ENCODE measurements around the gene LPCAT2. TPM values are rescaled to one million over a fixed set of nuclear protein-coding genes. Genes with fewer than 3 reads are reported as not detected.
A peak's percentile ranks its signal among the peaks of the same experiment; 100 is the strongest.

The LPCAT2 gene, protein sequence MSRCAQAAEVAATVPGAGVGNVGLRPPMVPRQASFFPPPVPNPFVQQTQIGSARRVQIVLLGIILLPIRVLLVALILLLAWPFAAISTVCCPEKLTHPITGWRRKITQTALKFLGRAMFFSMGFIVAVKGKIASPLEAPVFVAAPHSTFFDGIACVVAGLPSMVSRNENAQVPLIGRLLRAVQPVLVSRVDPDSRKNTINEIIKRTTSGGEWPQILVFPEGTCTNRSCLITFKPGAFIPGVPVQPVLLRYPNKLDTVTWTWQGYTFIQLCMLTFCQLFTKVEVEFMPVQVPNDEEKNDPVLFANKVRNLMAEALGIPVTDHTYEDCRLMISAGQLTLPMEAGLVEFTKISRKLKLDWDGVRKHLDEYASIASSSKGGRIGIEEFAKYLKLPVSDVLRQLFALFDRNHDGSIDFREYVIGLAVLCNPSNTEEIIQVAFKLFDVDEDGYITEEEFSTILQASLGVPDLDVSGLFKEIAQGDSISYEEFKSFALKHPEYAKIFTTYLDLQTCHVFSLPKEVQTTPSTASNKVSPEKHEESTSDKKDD
- 10 to 100 TPM in 2 of 4 donors, 1 to 10 TPM in 2; 4.6 to 66.0 (median 10.9) TPM for total RNA-seq

DNA sequence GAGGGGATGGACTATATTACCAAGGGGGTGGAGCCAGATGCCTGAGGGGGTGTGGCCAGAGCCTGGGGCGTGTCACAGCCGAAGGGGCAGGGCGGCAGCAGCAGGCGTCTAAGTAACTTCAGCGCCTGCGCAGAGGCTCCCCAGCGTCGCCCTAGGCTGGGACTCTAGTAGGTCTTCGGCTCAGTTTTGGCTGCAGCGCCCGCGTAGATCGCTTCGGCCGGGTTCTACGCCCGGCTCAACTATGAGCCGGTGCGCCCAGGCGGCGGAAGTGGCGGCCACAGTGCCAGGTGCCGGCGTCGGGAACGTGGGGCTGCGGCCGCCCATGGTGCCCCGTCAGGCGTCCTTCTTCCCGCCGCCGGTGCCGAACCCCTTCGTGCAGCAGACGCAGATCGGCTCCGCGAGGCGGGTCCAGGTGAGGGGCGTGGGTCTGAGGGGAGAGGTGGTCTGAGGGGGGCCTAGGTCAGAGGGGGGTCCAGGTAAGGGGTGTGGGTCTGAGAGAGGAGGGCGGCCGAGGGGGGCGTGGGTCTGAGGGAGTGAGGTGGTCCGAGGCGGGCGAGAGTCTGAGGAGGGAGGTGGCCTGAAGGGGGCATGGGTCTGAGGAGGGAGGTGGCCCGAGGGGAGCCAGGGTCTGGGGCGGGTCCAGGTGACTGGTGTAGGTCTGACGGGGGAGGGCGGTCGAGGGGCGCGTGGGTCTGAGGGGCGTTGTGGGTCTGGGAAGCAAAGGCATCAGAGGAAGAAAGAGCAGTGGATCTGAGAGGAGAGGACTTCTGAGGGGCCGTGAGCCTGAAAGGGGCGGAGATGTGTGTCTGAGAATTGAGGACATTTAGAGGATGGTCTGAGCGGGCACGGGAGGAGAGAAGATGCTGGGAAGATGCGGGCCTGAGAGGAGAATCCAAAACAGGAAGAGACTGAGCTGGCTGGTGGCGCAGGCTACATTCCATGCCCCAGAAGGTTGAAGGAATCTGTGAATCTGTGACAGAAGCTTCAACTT is at the start of gene LPCAT2:
Gene LPCAT2, plus strand, starts transcription at position 132 of the 991 bp plus-strand sequence. Its CDS starts 110 bp downstream, at position 242.
- Histone ChIP-seq H3K4me1 (peaks cover 0 to 7% (median 0%) of the 10 kb centered on the region in 4 donors), H3K27ac (peak within 1 kb of the TSS; percentile 42 to 74 (median 52)), H3K4me3 (peak within 1 kb of the TSS; percentile 38 to 80 (median 52)), H3K27me3 (no peaks in the 10 kb centered on the region), H3K9me3 (peaks cover 0 to 5% (median 2%) of the 10 kb centered on the region in 4 donors), H3K36me3 (peaks cover 0 to 7% (median 0%) of the 10 kb centered on the region in 3 donors)
- TF ChIP-seq POLR2A (IDR thresholded peaks at IDR 0.05), result peak; percentile 52 to 68
- TF ChIP-seq, protein P1, sequence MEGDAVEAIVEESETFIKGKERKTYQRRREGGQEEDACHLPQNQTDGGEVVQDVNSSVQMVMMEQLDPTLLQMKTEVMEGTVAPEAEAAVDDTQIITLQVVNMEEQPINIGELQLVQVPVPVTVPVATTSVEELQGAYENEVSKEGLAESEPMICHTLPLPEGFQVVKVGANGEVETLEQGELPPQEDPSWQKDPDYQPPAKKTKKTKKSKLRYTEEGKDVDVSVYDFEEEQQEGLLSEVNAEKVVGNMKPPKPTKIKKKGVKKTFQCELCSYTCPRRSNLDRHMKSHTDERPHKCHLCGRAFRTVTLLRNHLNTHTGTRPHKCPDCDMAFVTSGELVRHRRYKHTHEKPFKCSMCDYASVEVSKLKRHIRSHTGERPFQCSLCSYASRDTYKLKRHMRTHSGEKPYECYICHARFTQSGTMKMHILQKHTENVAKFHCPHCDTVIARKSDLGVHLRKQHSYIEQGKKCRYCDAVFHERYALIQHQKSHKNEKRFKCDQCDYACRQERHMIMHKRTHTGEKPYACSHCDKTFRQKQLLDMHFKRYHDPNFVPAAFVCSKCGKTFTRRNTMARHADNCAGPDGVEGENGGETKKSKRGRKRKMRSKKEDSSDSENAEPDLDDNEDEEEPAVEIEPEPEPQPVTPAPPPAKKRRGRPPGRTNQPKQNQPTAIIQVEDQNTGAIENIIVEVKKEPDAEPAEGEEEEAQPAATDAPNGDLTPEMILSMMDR (IDR thresholded peaks at IDR 0.05), result no peak
- peak; percentile 28 to 91 (median 86) for DNase-seq

DNA sequence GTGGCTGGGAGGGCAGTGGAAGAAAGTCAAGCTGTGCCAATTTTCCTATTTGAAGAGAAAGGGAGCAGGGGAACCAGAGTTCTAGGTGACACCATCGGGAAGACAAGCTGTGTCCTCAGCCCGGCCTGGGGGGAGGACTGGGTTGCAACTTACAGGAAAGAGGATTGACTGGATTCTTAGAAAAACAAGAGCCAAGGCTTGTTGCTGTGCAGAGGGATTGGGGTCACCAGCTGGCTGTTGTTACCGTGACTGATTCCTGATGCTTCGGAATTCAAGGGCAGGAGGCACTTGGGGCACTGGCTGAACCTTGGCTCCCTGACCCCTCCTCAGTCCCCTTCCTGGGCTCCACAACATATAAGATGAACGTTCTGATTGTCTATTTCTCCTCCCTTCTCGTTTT is 46.6 kb upstream of the LPCAT2 start:
- no peak for TF ChIP-seq POLR2A (IDR thresholded peaks at IDR 0.05)
- TF ChIP-seq, protein P1 (IDR thresholded peaks at IDR 0.05), result no peak
- no peaks in the 10 kb centered on the region for H3K4me1 ChIP-seq
- H3K27me3 ChIP-seq, result no peaks in the 10 kb centered on the region
- no peaks in the 10 kb centered on the region for H3K9me3 ChIP-seq
- no peak overlapping the region for H3K27ac ChIP-seq
- no peaks in the 10 kb centered on the region for H3K36me3 ChIP-seq
- DNase-seq, result no peak
- H3K4me3 ChIP-seq, result no peak overlapping the region

GRCh38 chr16:55464375-55464774 is 44.5 kb upstream of the LPCAT2 start:
- no peak overlapping the region for H3K4me3 ChIP-seq
- no peaks in the 10 kb centered on the region for H3K9me3 ChIP-seq
- no peaks in the 10 kb centered on the region for H3K36me3 ChIP-seq
- H3K27me3 ChIP-seq, result no peaks in the 10 kb centered on the region
- H3K4me1 ChIP-seq, result no peaks in the 10 kb centered on the region
- TF ChIP-seq, protein P1 (IDR thresholded peaks at IDR 0.05), result no peak
- no peak for TF ChIP-seq POLR2A (IDR thresholded peaks at IDR 0.05)
- no peak overlapping the region for H3K27ac ChIP-seq
- DNase-seq, result no peak

DNA sequence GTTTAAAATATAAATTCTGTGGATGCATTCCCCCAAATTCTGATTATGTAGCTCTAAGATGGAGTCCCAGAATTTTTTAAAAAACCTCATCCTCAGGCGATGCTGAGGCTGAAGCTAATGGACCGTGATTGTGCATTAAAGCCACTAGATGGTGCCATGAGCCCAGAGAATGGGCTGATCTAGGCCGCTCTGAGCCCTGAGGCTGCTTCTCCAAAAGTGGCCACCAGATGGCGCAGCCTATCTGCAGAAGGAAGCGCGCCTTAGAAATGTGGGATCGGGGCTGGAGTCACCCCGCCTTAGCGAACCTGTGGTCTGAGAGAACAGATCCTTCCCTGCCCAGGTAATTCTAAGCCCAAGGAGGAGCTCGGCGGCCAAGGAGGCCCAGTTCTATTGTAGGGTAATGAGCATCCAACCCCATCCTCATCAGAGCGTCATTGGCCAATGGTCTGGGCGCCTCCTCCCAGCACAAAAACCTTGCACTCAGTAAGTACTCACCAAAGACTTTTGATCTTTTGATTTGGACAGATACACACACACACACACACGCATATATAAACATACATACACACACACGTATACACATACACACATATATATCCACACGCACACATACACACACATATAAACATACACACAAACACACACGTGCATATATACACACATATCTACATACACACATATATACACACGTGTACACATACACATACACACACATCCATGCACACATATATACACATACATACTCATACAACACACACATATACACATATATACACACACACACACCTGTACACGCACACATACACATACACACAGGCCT is 43.6 kb upstream of the LPCAT2 start:
- Histone ChIP-seq H3K4me1 (no peaks in the 10 kb centered on the region), H3K4me3 (no peak overlapping the region), H3K27me3 (no peaks in the 10 kb centered on the region), H3K9me3 (no peaks in the 10 kb centered on the region), H3K27ac (no peak overlapping the region), H3K36me3 (no peaks in the 10 kb centered on the region)
- no peak for TF ChIP-seq POLR2A (IDR thresholded peaks at IDR 0.05)
- TF ChIP-seq, protein P1 (IDR thresholded peaks at IDR 0.05), result peak; percentile 66 to 100 (median 99)
- peak; percentile 74 to 94 (median 89) for DNase-seq

Data from Peyer's patch (tissue), 4 donors.